ENCODE measurements around the gene PKDCC.

GRCh38 chr2:42076357-42077225 is 28.8 kb downstream of the PKDCC start:
- no peak for TF ChIP-seq POLR2AphosphoS5 (IDR thresholded peaks at IDR 0.05; ENCODE audit: low read depth, low read length)
- no peak for TF ChIP-seq POLR2A (IDR thresholded peaks at IDR 0.05; ENCODE audit: low read depth, low read length)
- no peak for TF ChIP-seq POU2F2 (IDR thresholded peaks at IDR 0.05; ENCODE audit: low read depth, low read length)
- no peak for TF ChIP-seq TAF1 (IDR thresholded peaks at IDR 0.05; ENCODE audit: low read depth, low read length)
- TF ChIP-seq SPI1 (IDR thresholded peaks at IDR 0.05; ENCODE audit: low read depth, low read length), result no peak
